ENCODE measurements around the gene GRM8.

DNA sequence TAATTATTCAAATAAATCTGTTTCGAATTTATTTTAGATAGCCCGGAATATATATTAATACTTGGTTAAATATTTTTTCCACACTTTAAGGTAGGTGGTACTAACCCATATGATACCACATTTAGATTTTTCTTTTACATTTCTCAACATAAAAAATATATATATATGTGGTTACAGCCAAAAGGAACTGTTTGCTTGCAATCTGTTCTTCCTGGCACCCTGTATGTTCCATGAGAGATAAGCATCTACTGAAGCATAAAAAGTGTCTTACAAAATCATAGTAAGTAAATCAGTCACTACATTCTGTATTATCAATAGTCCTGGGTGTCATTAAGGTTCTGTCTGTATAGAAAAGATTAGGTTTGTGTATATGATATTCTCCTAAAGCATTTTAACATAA lies 726.8 kb downstream of the GRM8 start:
- TF ChIP-seq, protein P1, sequence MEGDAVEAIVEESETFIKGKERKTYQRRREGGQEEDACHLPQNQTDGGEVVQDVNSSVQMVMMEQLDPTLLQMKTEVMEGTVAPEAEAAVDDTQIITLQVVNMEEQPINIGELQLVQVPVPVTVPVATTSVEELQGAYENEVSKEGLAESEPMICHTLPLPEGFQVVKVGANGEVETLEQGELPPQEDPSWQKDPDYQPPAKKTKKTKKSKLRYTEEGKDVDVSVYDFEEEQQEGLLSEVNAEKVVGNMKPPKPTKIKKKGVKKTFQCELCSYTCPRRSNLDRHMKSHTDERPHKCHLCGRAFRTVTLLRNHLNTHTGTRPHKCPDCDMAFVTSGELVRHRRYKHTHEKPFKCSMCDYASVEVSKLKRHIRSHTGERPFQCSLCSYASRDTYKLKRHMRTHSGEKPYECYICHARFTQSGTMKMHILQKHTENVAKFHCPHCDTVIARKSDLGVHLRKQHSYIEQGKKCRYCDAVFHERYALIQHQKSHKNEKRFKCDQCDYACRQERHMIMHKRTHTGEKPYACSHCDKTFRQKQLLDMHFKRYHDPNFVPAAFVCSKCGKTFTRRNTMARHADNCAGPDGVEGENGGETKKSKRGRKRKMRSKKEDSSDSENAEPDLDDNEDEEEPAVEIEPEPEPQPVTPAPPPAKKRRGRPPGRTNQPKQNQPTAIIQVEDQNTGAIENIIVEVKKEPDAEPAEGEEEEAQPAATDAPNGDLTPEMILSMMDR (IDR thresholded peaks at IDR 0.05), result no peak
- TF ChIP-seq POLR2AphosphoS5 (IDR thresholded peaks at IDR 0.05; ENCODE audit: low read depth, low read length), result no peak
- no peak for TF ChIP-seq SIN3A (IDR thresholded peaks at IDR 0.05; ENCODE audit: borderline replicate concordance, insufficient read depth, low read depth, low read length)
- TF ChIP-seq, protein P2, sequence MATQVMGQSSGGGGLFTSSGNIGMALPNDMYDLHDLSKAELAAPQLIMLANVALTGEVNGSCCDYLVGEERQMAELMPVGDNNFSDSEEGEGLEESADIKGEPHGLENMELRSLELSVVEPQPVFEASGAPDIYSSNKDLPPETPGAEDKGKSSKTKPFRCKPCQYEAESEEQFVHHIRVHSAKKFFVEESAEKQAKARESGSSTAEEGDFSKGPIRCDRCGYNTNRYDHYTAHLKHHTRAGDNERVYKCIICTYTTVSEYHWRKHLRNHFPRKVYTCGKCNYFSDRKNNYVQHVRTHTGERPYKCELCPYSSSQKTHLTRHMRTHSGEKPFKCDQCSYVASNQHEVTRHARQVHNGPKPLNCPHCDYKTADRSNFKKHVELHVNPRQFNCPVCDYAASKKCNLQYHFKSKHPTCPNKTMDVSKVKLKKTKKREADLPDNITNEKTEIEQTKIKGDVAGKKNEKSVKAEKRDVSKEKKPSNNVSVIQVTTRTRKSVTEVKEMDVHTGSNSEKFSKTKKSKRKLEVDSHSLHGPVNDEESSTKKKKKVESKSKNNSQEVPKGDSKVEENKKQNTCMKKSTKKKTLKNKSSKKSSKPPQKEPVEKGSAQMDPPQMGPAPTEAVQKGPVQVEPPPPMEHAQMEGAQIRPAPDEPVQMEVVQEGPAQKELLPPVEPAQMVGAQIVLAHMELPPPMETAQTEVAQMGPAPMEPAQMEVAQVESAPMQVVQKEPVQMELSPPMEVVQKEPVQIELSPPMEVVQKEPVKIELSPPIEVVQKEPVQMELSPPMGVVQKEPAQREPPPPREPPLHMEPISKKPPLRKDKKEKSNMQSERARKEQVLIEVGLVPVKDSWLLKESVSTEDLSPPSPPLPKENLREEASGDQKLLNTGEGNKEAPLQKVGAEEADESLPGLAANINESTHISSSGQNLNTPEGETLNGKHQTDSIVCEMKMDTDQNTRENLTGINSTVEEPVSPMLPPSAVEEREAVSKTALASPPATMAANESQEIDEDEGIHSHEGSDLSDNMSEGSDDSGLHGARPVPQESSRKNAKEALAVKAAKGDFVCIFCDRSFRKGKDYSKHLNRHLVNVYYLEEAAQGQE (IDR thresholded peaks at IDR 0.05; ENCODE audit: insufficient read depth in 1 of 2, low read depth in 2 of 2, low read length in 1 of 2), result no peak
